MM.1S (cell line): Measurements from ENCODE around the gene INPP4B.

ENCODE experiments used
- DNase-seq: peaks from one replicate; pipeline ENCODE4 v3.0.0-alpha.2; 2015
- H2AFZ ChIP-seq: fragments of 300-600 bp; sonication (generic); 2 replicates; pipeline ENCODE4 v1.6.0; 2016; ENCODE audit warnings: antibody characterized with exemption, low read length
- H3F3A ChIP-seq: fragments of 300-600 bp; sonication (generic); 2 replicates; pipeline ENCODE4 v1.6.1; 2016; ENCODE audit warnings: mild to moderate bottlenecking, antibody characterized with exemption, low read length, moderate library complexity, mixed read lengths; ENCODE audit not compliant: insufficient read depth
- H3K27ac ChIP-seq: fragments of 300-600 bp; sonication (generic); 2 replicates; pipeline ENCODE4 v1.5.1; 2016; ENCODE audit warnings: mild to moderate bottlenecking, low read length
- H3K27me3 ChIP-seq: fragments of 300-600 bp; sonication (generic); replicated peaks from 2 replicates; pipeline ENCODE4 v1.6.0; 2016; ENCODE audit warnings: low read length; ENCODE audit not compliant: insufficient read depth
- H3K36me3 ChIP-seq: fragments of 300-600 bp; sonication (generic); replicated peaks from 2 replicates; pipeline ENCODE4 v1.6.1; 2016; ENCODE audit warnings: mild to moderate bottlenecking, low read length, mixed read lengths; ENCODE audit not compliant: insufficient read depth
- H3K4me1 ChIP-seq: fragments of 300-600 bp; sonication (generic); 2 replicates; pipeline ENCODE4 v1.6.1; 2016; ENCODE audit warnings: low read length, mixed read lengths
- H3K4me2 ChIP-seq: fragments of 300-600 bp; sonication (generic); 2 replicates; pipeline ENCODE4 v1.6.0; 2016; ENCODE audit warnings: low read depth, low read length
- H3K4me3 ChIP-seq: fragments of 300-600 bp; sonication (generic); 2 replicates; pipeline ENCODE4 v1.5.1; 2016; ENCODE audit warnings: low read length, mixed read lengths
- H3K79me2 ChIP-seq: fragments of 300-600 bp; sonication (generic); 2 replicates; pipeline ENCODE4 v1.6.1; 2016; ENCODE audit warnings: mixed run types, low read length, mixed read lengths
- H3K9ac ChIP-seq: fragments of 300-600 bp; sonication (generic); 2 replicates; pipeline ENCODE4 v1.6.1; 2016; ENCODE audit warnings: low read length, mixed read lengths
- H3K9me2 ChIP-seq: fragments of 300-600 bp; sonication (generic); replicated peaks from 2 replicates; pipeline ENCODE4 v1.6.1; 2016; ENCODE audit warnings: mild to moderate bottlenecking, low read length, mixed read lengths; ENCODE audit not compliant: insufficient read depth
- H3K9me3 ChIP-seq: fragments of 300-600 bp; sonication (generic); replicated peaks from 2 replicates; pipeline ENCODE4 v1.6.1; 2016; ENCODE audit warnings: mild to moderate bottlenecking, low read length, mixed read lengths; ENCODE audit not compliant: insufficient read depth
- H4K20me1 ChIP-seq: fragments of 300-600 bp; sonication (generic); 2 replicates; pipeline ENCODE4 v1.6.1; 2016; ENCODE audit warnings: mild to moderate bottlenecking, low read length, moderate library complexity, mixed read lengths; ENCODE audit not compliant: insufficient read depth
- EZH2 ChIP-seq: fragments of 300-600 bp; sonication (generic); optimal IDR thresholded peaks from 2 replicates; pipeline ENCODE3; 2017; ENCODE audit warnings: low read depth, mild to moderate bottlenecking, antibody characterized with exemption, low read length, mixed read lengths
- EZH2phosphoT487 ChIP-seq: fragments of 300-600 bp; sonication (generic); IDR thresholded peaks from 2 replicates; pipeline ENCODE4 v1.6.1; 2018; ENCODE audit warnings: antibody characterized with exemption, low read length
- TF ChIP-seq, protein P1 (sequence below): fragments of 300-600 bp; sonication (generic); IDR thresholded peaks from 2 replicates; pipeline ENCODE4 v1.5.1; 2016; ENCODE audit warnings: antibody characterized with exemption, low read length, mixed read lengths

Gene INPP4B

DNA sequence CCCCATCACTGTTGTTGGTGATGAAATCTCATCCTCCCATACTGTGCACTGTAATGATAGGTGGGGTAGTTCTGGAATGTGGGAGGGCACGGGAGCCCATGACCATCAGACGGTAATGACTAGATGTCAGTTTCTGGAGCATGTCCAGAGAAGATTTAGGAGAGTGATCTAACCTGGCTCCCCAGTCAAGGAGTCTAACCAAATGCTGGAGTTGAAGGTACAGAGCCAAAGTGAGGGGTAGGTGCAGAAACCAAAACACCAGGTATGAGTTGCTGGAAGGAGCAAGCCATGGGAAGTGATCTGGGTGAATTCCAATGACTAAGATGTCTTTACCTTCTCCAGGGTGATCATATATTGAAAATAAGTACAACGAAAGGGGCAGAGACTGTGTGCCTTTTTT, 296.9 kb downstream of the INPP4B start:
- Histone ChIP-seq H3K27me3 (no peaks in the 10 kb centered on the region), H3K4me3 (no peak overlapping the region), H3F3A (no peaks in the 10 kb centered on the region), H3K79me2 (no peaks in the 10 kb centered on the region), H3K27ac (no peak overlapping the region), H3K4me2 (no peak overlapping the region), H3K9ac (no peak overlapping the region), H3K9me3 (no peaks in the 10 kb centered on the region), H3K9me2 (no peaks in the 10 kb centered on the region), H3K36me3 (no peaks in the 10 kb centered on the region), H4K20me1 (no peaks in the 10 kb centered on the region), H2AFZ (no peak overlapping the region), H3K4me1 (no peaks in the 10 kb centered on the region)
- TF ChIP-seq EZH2 (no peak), EZH2phosphoT487 (no peak)
- TF ChIP-seq, protein P1, sequence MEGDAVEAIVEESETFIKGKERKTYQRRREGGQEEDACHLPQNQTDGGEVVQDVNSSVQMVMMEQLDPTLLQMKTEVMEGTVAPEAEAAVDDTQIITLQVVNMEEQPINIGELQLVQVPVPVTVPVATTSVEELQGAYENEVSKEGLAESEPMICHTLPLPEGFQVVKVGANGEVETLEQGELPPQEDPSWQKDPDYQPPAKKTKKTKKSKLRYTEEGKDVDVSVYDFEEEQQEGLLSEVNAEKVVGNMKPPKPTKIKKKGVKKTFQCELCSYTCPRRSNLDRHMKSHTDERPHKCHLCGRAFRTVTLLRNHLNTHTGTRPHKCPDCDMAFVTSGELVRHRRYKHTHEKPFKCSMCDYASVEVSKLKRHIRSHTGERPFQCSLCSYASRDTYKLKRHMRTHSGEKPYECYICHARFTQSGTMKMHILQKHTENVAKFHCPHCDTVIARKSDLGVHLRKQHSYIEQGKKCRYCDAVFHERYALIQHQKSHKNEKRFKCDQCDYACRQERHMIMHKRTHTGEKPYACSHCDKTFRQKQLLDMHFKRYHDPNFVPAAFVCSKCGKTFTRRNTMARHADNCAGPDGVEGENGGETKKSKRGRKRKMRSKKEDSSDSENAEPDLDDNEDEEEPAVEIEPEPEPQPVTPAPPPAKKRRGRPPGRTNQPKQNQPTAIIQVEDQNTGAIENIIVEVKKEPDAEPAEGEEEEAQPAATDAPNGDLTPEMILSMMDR, result no peak
- no peak for DNase-seq

DNA sequence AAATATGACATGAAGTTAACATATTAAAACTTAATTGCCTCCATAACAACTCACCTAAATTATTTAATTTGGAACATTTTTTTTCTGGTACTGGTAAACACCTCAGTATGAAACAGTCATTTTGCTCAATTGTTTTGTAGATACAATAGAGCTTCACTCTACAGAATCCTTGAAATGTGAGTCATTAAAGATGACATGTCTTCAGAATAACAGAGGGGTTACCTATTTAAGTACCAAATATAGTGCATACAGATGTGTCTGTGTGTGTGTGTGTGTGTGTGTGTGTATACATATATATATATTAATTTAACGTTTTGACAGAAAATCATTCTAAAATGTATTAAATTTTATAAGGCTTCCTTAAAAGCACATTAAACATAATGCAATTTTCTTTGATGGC, 297.6 kb downstream of the INPP4B start:
- H4K20me1 ChIP-seq, result no peaks in the 10 kb centered on the region
- H3K79me2 ChIP-seq, result no peaks in the 10 kb centered on the region
- no peak overlapping the region for H2AFZ ChIP-seq
- H3K27ac ChIP-seq, result no peak overlapping the region
- H3K4me3 ChIP-seq, result no peak overlapping the region
- H3K27me3 ChIP-seq, result no peaks in the 10 kb centered on the region
- H3K4me2 ChIP-seq, result no peak overlapping the region
- no peak for DNase-seq
- no peak overlapping the region for H3K9ac ChIP-seq
- no peaks in the 10 kb centered on the region for H3K4me1 ChIP-seq
- no peaks in the 10 kb centered on the region for H3F3A ChIP-seq
- no peak for TF ChIP-seq EZH2
- no peaks in the 10 kb centered on the region for H3K36me3 ChIP-seq
- H3K9me2 ChIP-seq, result no peaks in the 10 kb centered on the region
- no peaks in the 10 kb centered on the region for H3K9me3 ChIP-seq

DNA sequence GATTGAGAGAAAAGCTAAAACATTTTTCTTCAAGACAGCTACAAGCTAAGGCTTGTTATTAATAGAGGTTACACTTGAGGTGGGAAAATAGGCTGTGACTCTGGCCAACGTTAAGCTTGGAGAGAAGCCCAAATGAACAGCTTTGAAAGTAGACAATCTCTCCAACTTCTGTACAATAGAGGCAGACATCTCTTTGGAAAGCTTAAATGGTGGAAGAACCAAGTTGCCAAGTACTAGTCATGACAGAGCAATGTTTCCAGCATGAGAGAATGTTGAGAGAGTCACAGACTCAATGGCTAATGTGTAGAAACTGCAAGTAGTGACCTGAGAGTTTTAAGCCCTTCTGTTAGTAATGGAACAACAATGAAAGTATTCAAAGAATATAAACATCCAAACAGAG, 298.1 kb downstream of the INPP4B start:
- Histone ChIP-seq H3K4me1 (no peaks in the 10 kb centered on the region), H3K9ac (no peak overlapping the region), H4K20me1 (no peaks in the 10 kb centered on the region), H3K36me3 (no peaks in the 10 kb centered on the region), H3F3A (no peaks in the 10 kb centered on the region), H2AFZ (no peak overlapping the region), H3K9me3 (no peaks in the 10 kb centered on the region), H3K9me2 (no peaks in the 10 kb centered on the region), H3K79me2 (no peaks in the 10 kb centered on the region), H3K4me3 (no peak overlapping the region), H3K27me3 (no peaks in the 10 kb centered on the region), H3K4me2 (no peak overlapping the region), H3K27ac (no peak overlapping the region)
- no peak for DNase-seq
- TF ChIP-seq, protein P1, result no peak
- TF ChIP-seq EZH2phosphoT487 (no peak), EZH2 (no peak)

DNA sequence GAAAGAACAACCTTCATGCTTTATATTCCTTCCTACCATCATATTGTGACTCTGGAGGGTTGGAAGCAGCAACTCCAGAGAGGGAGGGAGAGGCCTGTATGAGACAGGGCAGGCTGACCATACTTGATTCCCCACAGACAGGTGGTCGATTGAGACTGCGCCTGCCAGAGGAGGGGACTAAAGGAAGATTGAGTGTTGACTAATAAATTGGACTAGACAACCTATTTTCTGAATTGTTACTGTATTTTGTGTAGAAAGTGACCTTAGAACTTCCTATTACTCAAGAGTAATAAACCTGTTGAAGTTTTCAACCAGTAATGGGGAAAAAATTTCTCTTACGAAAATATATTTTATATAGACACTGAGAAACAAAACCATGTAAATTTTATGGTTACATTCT, 301.5 kb downstream of the INPP4B start:
- H3K4me3 ChIP-seq, result no peak overlapping the region
- H2AFZ ChIP-seq, result no peak overlapping the region
- no peak for DNase-seq
- H3K9ac ChIP-seq, result no peak overlapping the region
- H3F3A ChIP-seq, result no peaks in the 10 kb centered on the region
- H3K36me3 ChIP-seq, result no peaks in the 10 kb centered on the region
- no peak overlapping the region for H3K4me2 ChIP-seq
- H3K79me2 ChIP-seq, result no peaks in the 10 kb centered on the region
- H3K9me3 ChIP-seq, result no peaks in the 10 kb centered on the region
- no peaks in the 10 kb centered on the region for H3K27me3 ChIP-seq
- TF ChIP-seq, protein P1, result no peak
- no peak for TF ChIP-seq EZH2phosphoT487
- TF ChIP-seq EZH2, result no peak
- no peaks in the 10 kb centered on the region for H4K20me1 ChIP-seq
- no peak overlapping the region for H3K27ac ChIP-seq
- no peaks in the 10 kb centered on the region for H3K9me2 ChIP-seq
- no peaks in the 10 kb centered on the region for H3K4me1 ChIP-seq
